HG03439 (cell line): ENCODE data around the gene BMP2K.

Experiments used
- ATAC-seq: cut with Tn5 transposase; IDR thresholded peaks from one replicate; pipeline ENCODE4 v1.9.1; 2021; ENCODE audit warnings: mild to moderate bottlenecking, moderate library complexity; ENCODE audit not compliant: unreplicated experiment

The BMP2K gene

GRCh38 chr4:78776079-78776728 is at the start of gene BMP2K:
TSS of gene BMP2K (plus strand) at chr4:78776350. CDS start at chr4:78776544, 194 bp downstream.
- ATAC-seq, result peak; percentile 76

DNA sequence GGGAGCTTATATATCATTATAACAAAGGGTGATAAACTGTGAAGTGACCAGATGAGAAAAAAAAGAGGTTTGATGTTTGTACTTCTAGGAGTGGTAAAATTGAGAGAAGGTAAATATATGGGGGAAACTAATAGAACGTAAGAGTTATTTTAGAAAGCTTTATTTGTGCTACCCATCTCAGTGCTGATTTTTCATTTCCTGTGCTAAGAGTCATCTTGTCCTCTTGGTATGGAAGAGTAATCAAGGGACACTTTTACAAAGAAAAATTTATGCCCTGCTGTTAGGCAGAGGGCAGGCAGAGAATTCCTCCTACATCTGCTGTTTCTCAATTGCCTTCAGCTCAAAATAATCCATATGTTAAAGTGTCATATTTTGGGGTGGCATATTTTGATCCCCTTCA is 49.6 kb upstream of the BMP2K start:
- ATAC-seq, result no peak

DNA sequence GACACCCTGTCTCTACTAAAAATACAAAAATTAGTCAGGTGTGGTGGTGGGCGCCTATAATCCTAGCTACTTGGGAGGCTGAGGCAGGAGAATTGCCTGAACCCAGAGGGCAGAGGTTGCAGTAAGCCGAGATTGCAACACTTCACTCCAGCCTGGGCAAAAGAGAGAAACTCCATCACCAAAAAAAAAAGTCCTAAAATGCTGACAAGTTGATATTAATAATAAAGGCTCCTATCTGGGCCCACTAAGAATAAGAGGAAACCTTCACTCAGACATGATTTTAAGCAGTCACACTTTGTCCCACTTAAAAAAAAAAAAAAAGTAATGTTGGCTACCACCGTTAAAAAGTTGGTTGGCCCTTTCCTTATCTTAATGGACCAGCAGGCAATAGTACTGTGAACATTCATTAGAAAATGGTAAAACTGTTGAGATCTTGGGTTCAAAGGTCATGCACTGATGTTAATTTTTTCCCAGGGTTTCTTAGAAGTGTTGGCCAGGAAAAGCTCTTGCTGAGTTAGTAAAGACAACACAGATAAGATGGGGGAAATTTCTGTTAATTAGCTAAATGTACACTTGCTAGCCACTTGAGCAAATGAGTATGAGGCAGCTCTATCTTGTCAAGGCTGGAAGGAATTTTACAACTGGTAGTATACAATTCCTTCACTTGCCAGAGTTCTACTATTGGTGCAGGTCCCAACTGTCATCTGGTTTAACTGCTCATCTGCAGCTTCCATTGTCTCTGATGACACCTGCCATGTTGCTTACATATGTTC is 43.6 kb upstream of the BMP2K start:
- no peak for ATAC-seq

DNA sequence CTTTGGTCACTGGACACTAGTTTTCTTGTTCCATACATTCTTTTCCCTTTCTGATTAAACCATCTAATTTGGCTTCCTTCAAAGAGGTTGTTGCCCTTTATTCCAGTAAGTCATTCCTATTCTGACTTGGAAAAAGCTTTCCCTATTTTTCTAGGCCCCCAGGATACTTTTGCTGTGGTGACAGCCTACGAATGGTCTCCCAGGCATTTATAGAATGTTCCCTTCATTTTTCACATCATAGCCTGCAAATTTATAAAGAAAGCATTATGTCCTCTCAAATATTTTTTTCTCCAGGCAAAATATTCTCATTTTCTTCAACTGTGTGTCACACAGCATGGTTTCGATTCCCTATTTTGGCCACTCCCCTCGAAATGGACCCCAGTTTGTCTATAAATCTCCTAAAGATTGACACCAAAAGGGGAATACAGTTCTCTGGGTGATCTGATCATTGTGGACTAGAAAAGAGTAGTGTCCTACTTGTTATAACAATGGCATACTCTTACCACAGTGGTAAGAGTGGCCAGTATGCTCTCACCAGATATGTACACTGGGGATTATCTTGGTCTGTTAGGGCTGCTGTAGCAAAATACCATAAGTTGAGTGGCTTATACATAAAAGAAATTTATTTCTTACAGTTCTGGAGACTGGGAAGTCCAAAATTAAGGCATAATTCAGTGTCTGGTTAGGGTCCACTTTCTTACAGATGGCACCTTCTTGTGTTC is 41.5 kb upstream of the BMP2K start:
- no peak for ATAC-seq

DNA sequence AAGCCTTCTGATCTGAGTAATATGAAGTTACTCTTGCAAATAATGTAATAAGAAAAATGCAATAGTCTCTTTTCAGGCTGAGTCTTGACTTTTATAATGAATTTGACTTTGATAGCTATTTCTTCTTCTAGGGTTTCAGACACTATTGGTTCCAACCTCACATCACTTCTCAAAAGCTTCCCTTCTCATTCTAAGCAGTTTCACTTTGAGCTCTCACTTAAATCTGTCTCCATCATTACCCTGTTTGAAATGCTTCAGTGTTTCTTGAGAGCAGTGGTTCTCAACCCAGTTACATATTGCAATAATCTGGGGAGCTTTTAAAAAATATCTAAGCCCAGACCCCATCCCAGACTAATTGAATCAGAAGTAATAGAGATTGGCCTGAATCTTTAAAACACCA is 40.5 kb upstream of the BMP2K start:
- peak; percentile 42 for ATAC-seq

GRCh38 chr4:78737035-78737434 is 39.1 kb upstream of the BMP2K start:
- peak; percentile 56 for ATAC-seq

DNA sequence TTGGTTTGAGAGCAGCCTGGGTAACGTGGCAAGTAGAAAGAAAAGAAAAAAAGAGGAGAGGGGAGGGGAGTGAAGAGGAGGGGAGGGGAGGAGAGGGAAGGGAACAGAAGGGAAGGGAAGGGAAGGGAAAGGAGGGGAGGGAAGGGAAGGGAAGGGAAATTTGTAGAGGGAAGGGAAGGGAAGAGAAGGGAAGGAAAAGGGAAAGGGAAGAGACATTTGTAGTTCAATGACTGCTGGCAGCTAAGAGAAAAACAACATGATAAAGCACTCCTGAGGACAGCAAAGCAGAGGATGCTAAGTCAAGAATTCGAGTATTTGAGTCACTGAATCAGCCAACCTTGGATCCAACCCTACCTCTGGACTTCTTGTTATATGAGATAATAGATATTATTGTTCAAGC is 38.2 kb upstream of the BMP2K start:
- no peak for ATAC-seq

GRCh38 chr4:78742300-78742699 is 33.9 kb upstream of the BMP2K start:
- ATAC-seq, result no peak

DNA sequence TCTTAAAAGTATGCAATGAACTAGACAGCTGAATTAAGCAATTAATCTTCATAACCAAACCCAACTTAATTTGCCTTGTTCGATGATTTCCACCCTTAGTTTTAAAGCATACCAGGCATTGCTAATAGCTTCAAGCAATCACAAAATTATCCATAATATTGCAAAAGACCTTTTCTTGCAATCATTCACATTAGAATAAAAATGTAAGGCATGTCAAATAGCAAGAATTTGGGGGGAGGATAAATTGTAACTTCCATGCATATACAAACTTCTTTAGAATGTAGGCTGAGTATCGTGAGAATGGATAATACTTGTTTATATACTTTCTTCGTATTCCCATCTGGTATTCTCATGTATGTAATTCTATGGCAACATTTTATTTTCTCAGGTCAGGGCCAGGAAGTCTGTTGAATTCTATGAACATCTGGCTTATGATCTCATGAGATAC is 28.7 kb upstream of the BMP2K start:
- ATAC-seq, result no peak

- ATAC-seq, result no peak
Observed at GRCh38 chr4:78748381-78748780, 27.8 kb upstream of the BMP2K start.

GRCh38 chr4:78749258-78749971 is 26.7 kb upstream of the BMP2K start:
- ATAC-seq, result no peak

GRCh38 chr4:78749972-78750727 is 26.0 kb upstream of the BMP2K start:
- ATAC-seq, result peak; percentile 92

DNA sequence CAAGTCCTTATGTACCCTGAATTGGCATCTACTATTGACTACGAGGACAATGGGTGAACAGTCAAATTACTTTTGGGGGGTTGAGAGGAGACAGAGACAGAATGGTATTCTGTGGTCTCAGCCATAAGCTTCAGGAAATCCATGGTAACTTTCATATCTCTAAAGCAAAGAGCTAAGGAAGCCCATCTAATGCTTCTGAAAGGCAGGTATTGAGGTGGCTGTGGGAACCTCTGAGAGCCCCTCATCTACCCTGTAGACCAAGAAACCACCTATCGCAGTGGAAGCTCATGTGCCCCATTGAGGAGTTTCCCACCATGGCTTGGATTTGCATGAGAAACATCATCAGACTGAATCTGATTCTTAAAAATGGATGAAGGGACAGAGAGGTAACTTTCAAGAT is 23.1 kb upstream of the BMP2K start:
- ATAC-seq, result no peak

GRCh38 chr4:78754872-78755271 is 21.3 kb upstream of the BMP2K start:
- ATAC-seq, result no peak

GRCh38 chr4:78756137-78756536 is 20.0 kb upstream of the BMP2K start:
- no peak for ATAC-seq

DNA sequence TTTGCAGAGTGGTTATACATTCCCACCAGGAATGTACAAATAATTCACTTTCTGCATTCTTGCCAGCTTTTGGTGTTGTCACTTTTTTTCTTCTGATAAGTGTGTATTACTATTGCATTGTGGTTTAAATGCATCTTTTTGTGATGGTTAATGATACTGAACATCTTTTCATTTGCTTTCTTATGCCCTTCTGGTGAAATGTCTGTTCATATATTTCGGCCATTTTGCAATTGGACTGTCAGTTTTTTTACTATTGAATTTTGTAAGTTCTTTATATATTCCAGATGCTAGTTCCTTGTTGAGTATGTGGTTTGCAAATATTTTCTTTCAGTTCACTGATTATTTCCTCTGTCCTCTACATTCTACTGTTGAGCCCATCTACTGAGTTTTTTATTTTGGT is 19.4 kb upstream of the BMP2K start:
- ATAC-seq, result no peak

- no peak for ATAC-seq
Observed at GRCh38 chr4:78757574-78757973, 18.6 kb upstream of the BMP2K start.

DNA sequence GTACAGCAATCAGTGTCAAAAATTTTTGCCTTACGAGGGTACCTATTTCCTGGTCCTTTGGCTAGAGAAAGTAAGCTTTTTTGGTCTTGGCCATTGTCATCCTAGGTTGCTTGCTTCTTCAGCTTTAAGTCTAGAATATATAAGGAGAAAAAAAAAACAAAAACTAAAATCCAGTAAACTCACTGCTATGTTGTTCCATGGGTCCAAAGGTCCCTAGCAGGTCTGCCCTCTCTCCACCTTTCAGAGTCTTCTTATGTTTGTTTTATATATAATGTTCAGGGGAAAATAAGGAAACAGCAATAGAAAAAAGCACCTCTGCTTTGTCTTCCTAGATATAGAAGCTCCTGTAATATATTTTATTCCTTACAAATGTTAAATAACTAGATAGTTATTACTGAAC is 18.1 kb upstream of the BMP2K start:
- ATAC-seq, result no peak

- ATAC-seq, result no peak
Observed at GRCh38 chr4:78762529-78762928, 13.6 kb upstream of the BMP2K start.

DNA sequence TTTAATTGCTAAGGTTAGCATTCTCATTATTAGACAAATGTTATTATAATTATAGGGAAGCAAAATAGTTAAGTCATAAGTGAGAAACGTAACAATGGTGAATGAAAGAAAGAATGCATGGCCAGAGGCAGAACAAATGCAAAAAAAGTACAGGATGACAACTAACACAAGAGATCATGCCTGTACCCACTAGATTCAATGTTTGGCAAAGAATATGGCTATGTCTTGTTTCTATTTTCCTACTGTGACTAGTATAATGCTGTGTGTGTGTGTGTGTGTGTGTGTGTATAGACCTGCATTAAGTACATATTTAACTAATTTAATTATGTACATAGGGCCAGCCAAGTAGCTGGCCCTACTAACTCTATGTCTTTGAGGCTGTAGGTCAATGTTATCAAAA is 12.9 kb upstream of the BMP2K start:
- no peak for ATAC-seq
